GM23248 (cell line): ENCODE results near the gene TNP1.

Source experiments
- EZH2 ChIP-seq: fragments of 200-600 bp; sonication (generic); IDR thresholded peaks from 2 replicates; pipeline ENCODE4 v1.6.1; 2018; ENCODE audit warnings: antibody characterized with exemption, mild to moderate bottlenecking; ENCODE audit not compliant: insufficient read depth, poor library complexity, severe bottlenecking
- EZH2phosphoT487 ChIP-seq: fragments of 200-600 bp; sonication (generic); IDR thresholded peaks from 2 replicates; pipeline ENCODE4 v1.6.1; 2018; ENCODE audit warnings: antibody characterized with exemption, moderate library complexity, mild to moderate bottlenecking, low read depth; ENCODE audit not compliant: insufficient read depth

DNA sequence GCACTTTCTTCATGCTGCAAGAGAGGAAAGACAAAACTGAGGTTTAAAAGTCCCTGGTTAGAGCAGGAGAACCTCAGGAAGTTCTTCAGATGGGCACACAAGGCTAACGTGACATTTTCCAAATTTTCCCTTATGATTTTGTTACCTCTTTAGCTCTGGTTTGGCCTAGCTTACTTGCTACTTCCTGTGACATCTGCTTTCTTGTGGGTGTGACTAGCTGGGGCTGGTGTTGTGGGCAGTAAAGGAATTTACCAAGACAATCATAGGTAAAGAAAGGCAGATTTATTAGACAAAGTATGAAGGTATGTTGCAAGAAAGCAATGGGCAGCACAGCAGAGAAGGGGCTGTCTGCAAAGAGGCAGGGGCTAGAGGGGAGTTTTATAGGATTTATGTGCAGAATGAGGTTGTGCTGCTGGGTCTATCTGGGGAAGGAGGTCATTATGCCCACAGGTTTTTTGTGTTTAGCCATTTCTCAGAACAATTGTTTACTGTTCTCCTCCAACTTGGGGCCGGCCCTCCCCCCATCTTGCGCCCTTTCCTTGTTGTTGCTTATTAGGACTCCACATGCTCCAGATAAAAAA lies 6.7 kb upstream of the TNP1 start:
- TF ChIP-seq EZH2phosphoT487 (no peak), EZH2 (no peak)
